Occipital lobe (tissue), 2 donors: Measurements from ENCODE around the gene PCNX2. TPM values are rescaled to one million over a fixed set of nuclear protein-coding genes. Genes with fewer than 3 reads are reported as not detected.

Experiments
- DNase-seq: peaks from one replicate; lab custom pipeline; 2025; lab: John Stamatoyannopoulos, UW
- total RNA-seq: library from RNA; depleted of rRNA; stranded (reverse); fragments of >200 nt; gene quantifications from one replicate; pipeline ENCODE4 v1.2.3, GENCODE V29; 2014

The PCNX2 gene
- total RNA-seq, 1 donor from 2014 or later = 175 TPM

DNA sequence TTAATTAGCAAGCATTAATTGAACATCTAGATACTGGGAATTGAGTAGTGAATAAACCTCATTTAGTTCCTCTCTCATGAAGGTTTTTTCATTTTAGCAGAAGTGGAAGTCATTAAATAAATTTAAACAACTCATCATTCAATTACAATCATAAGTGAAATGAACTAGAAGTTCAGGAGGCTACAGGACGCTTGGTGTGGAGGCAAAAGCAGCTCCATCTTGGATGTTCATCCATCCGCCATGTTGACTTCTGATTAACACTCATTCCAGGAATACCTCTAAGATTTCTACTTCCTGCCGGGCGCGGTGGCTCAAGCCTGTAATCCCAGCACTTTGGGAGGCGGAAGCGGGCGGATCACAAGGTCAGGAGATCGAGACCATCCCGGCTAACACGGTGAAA lies 356.6 kb downstream of the PCNX2 start:
- no peak for DNase-seq

DNA sequence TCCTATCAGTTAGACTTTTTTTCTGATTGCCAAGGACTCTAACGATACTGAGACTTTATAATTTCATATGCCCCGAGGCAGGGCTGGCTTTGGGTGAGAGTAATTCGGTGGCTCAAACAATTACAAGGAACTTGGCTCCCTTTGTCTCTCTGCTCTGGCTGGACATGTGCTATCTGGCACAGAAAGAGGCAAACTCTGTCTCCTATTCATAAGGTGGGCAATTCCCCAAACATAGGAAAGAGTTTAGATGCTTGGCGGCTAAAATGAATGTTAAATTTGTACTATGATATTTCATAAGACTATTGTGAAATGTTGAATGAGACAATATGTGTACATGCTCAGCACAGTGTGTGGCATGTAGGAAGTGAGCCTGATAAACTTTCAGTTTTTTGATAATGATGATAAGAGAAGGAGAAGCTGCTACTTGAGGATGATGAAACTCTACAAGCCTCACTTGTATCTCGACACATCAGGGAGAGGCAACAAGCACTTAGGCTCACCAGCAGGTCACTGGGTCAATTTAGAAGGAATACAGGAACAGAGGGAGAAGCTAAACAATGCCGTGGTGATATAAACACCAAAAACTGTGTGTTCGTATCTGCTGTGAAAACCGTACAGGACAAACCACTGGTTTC lies 357.7 kb downstream of the PCNX2 start:
- DNase-seq = no peak

DNA sequence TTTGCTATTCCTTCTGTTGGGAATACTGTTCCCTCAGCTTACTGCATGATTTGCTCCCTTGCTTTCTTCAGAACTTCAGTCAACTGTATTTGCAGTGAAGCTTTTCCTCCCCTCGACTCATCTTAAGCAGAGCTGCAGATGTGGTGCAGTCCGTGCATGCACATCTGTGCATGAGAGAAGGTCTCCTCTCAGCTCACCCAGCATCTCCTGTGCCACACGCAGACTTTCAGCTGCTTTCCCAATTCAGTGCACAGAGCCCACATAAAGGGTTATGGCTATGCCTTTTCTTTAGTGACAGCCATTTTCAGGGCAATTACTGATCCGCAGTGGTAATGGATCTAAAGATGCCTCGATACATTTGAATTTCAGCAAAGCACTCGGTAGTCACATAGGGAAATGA lies 358.6 kb downstream of the PCNX2 start:
- no peak for DNase-seq

Other genes with a start within 250 kb of the PCNX2 start
- gene MAP3K21, start 32.0 kb upstream of the PCNX2 start, total RNA-seq = 4.1 TPM